Iris pigment epithelial cell (primary cell): ENCODE measurements around the gene TRAPPC3L.
"Not testable (repeated sequence)": the region's sequence is repeated elsewhere in the genome, so short reads cannot be mapped to it uniquely, and the experiment has no call there.

Source experiments
- DNase-seq: peaks from one replicate; pipeline ENCODE4 v3.0.0-alpha.2; 2011; ENCODE audit warnings: low read depth

The TRAPPC3L gene

DNA sequence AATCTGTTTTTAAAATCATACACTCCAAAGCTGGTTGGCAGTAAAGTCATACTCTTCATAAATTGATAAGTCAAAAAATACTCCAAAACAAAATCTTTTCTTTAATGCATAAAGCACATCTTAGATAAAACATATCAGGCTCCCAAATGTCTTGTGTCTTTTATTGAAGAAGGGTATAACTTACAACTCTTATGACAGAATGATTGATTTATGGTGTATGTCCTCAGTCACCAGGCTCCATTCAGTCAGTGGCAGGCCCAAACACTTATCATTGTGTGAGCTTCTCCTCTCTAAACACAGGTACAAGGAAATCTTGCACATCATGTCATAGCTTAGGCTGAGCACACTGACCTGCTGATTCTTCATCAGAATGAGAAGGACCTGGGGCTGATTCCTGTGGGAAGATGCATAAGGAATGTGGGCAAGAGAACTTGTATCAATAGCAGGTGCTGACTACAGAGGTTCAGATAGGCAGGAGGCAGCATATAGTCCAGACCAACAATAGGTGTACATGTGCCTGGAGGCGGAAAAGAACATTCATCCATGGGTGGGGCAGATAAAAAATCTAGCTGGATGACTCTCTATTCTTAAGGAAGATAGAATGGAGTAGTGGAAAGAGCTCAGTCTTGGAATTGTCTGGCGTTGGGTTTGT, 32.1 kb downstream of the TRAPPC3L start:
- no peak for DNase-seq

GRCh38 chr6:116512734-116513133, 32.8 kb downstream of the TRAPPC3L start:
- no peak for DNase-seq

DNA sequence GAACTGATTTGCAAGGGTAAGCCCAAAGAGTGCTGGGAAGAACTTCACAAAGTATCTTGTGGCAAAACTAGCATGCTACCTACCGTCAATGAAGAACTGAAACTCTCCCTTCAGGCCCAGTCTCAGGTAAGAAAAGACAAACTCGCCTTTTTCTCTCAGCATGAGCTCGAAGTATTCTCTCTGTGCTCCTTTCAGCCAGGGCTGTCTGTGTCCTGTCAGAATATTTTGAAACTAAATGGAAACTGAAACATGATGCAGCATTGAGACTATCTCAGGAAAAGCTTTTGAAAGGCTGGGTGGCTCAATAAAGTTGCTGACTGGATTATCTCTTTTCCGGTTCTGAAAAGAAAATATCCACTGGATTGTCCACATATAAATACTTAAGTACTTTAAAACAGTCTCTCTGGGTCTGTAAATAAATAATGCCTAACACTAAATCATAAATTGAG, 33.3 kb downstream of the TRAPPC3L start:
- DNase-seq: peak; percentile 60

DNA sequence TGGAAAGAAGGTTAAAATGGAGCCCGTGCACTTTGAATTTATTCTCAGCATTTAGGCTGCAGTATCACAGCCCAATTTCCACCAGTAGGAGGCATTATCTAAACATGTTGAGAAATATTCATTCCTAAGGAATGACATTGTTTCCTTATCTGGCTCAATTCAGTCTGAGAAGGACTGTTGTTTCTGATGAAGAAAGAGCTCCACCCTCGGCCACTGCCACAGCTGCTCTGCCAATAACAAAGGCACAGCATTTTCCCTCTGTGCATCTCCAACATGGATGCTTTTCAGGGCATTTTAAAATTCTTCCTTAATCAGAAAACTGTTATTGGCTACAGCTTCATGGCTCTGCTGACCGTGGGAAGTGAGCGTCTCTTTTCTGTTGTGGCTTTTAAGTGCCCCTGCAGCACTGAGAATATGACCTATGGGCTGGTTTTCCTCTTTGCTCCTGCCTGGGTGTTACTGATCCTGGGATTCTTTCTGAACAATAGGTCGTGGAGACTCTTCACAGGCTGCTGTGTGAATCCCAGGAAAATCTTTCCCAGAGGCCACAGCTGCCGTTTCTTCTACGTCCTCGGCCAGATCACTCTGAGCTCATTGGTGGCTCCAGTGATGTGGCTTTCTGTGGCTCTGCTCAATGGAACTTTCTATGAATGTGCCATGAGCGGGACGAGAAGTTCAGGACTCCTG, 33.9 kb downstream of the TRAPPC3L start, which contains the start of gene CALHM5:
TSS of gene CALHM5 (plus strand) at position 216 of the 687 bp plus-strand sequence. CDS start at position 274, 58 bp downstream.
- peak; percentile 92 for DNase-seq

GRCh38 chr6:116508527-116508926, 37.0 kb downstream of the TRAPPC3L start:
- no peak for DNase-seq

GRCh38 chr6:116507324-116507723, 38.2 kb downstream of the TRAPPC3L start:
- DNase-seq: peak; percentile 82

DNA sequence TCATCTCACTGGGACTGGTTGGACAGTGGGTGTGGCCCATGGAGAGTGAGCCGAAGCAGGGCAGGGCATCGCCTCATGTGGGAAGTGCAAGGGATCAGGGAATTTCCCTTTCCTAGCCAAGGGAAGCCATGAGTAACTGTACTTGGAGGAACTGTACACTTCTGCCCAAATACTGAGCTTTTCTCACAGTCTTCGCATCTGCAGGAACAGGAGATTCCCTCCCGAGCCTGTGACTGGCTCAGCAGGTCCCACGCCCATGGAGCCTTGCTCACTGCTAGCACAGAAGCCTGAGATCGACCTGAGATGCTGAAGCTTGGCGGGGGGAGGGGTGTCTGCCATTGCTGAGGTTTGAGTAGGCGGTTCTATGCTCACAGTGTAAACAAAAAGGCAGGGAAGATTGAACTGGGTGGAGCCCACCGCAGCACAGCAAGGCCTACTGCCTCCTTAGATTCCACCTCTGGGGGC, 44.5 kb downstream of the TRAPPC3L start:
- DNase-seq: peak; percentile 14

DNA sequence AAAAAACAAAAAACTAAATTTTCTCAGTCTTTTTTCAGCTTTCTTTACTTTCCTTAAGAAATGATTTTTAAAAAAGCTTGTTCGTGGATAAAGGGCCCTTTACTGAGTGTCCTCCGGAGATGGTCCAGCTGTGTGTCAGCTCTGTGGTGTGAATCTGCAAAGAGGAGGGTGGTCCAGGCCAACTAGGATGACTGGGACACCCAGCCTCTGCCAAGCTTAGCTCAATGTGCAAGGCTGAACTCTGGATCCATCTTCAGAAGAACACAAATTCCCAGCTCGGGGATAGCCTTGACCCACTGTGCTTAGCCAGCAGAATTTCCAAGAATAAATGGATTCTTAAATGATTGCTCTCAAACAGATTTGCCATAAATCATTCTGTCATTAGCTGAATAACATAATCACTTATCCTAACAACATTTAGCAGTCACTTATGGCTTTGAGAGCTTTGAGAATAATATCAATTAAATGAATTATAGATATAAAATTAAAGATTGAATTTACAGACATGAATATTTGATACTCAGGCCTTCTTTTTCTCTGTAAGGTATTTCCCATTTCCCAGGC, 48.3 kb downstream of the TRAPPC3L start:
- DNase-seq: no peak

DNA sequence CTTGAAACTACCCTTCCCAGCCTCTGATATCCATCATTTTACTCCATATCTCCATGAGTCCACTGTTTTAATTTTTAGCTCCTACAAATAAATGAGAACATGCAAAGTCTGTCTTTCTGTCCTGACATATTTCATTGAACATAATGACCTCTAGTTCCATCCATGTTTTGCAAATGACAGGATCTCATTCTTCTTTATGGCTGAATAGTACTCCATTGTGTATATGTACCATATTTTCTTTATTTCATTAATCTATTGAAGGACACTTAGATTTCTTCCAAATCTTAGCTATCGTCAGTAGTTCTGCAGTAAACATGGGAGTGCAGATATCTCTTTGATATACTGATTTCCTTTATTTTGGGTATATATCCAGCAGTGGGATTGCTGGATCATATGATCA, 50.3 kb downstream of the TRAPPC3L start:
- not testable (repeated sequence) for DNase-seq

- no peak for DNase-seq
These were observed 53.0 kb downstream of the TRAPPC3L start for GRCh38 chr6:116492331-116493067.

DNA sequence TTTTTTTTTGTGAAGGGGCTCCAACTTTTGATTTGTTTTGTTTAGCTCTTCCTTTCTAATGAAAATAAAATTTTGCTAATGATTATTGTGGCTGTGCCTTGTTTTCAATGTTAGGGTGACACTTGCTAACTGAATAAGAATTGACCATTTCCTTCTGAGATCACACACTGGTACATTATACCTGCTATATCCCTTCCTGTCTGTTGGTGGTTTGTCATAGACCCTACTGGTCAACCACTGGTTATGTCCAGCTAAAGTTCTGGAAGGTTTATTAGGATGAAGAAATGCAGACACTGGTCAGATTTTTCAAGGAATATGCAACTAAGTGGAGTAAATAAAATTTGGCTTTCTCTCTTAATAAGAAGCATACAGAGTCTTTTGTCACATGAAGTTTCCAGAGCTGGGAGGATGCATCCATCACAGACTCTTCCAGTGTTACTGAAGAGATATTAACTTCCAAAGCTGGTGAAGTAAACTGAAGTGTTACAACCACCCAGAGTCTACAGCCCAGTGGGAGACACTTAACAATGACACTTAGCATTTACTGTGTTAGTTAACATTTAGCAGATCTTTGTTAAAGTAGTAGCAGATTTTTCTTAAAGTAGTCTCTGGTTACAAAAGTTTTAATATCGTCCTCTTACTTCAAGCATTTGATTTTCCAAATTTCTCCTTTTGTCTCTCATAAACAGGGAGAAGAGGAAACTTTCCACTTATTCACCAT, 53.7 kb downstream of the TRAPPC3L start:
- no peak for DNase-seq

GRCh38 chr6:116485559-116486184, 59.8 kb downstream of the TRAPPC3L start:
- no peak for DNase-seq

DNA sequence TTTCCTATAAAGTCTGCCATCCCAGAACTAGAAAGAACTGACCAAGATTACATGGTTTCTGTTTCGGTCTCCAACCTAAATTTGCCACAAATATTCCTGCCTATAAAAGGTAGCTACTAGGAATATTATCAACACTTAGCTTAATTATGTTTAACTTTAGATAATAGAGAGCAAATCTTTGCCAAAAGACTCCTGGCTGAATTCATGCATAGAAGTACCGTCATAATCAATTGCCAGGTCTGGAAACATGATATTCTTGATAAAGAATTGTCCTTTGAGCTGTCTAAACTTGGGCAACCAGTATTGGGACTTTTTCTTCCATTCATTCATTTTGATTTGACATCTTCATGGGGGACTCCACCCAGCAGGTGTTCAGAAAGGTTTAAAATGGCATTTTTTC, 61.9 kb downstream of the TRAPPC3L start:
- no peak for DNase-seq

GRCh38 chr6:116482780-116483179, 62.7 kb downstream of the TRAPPC3L start:
- DNase-seq: no peak

DNA sequence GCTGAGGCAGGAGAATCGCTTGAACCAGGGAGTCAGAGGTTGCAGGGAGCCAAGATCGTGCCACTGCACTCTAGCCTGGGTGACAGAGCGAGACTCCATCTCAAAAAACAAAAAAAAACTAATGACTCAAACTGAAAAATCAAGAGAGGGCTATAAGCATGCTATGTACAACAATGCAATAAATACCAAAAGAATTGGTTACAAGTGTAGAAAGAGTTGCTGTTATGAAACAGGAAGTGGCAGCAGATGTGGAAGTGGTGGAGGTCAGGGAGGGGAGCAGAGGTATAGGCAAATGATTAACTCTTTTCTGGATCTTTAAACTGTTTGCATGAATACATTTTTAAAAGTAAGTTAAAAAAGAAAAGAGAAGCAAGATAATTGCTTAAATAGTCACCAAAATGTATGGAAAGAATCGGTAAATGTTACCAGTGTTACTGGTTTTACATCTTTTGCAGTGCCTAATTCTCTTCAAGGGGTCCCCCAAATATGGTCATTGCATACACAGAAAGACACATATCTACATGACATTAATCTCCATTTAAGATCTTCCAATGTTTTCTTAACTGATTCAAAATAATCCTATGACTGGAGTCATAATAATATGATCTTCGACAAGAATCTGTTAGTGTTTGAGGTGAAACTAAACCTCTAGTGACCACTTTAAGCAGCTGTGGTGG, 69.3 kb downstream of the TRAPPC3L start:
- DNase-seq: peak; percentile 40

DNA sequence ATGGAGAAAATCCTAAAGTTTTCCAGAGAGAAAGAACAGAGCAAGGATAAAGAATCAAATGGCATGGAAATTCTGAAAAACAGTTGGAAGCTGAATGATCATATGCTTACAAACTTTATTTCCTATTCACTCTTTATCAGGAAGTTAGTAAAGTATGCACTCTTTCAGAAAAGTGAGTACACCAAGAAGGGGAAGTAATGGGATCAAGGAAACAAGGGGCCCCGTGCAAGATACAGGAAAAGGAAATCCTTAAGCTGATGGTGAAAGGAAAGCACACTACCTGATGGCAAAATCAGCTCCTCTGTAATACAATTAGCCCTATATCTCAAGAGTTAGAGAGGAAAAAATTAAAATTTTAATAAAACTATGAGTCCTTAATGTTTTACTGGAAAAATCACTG, 70.3 kb downstream of the TRAPPC3L start:
- DNase-seq: no peak

GRCh38 chr6:116472706-116473105, 72.8 kb downstream of the TRAPPC3L start:
- no peak for DNase-seq

DNA sequence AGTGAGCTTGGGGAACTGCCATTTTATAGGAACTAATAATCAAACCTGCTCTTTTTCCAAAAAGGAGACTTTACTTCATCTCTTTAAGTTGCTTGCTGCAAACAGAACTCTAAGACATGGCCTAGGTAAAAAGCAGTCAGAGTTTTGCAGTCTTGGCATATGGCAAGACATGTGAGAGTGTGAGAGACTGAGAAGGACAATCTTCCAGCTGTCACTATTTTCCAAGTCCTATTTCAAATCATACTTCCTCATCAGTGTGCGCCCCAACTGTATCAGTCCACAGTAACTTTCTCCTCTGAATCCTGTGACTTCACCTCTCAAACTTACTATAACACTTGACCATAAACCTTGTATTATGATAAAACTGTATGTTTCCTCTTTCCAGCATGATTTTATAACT, 74.0 kb downstream of the TRAPPC3L start:
- DNase-seq: no peak

DNA sequence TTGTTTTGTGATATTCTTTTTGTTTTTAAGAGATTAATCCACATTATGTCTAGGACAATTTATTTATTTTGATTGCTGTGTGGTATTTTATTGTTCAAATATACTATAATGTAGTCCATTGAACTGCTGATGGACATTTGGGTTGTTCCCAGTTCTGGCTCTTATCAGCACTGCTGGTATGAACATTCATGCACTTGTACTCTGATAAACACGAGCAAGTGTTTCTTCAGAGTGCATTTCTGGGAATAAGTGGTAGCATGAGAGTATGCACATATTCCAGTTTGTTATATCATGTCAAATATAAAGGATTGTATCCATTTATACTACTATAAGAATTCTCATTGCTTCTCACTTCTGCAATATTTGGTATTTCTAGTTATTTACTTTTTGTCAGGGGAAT, 77.2 kb downstream of the TRAPPC3L start:
- DNase-seq: no peak

- DNase-seq: no peak
These were observed 78.0 kb downstream of the TRAPPC3L start for GRCh38 chr6:116467514-116467913.

DNA sequence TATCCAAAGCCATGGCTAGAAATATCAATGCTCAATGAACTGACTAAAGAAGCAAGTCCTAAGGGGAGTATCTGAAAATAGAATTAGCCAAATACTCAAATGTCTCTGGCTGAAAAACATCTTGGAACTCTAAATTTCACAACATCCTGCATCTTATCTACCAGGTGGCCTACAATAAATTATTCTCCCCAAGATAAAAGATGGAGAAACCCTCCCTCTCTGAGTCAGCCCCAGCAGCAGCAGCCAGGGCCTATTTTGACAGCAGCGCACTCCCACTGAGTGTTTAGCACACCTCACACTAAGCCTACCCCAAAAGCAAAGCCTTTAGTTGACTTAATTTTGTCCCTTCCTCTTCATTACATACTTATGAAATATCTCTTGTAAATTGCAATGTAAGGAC, 78.4 kb downstream of the TRAPPC3L start:
- no peak for DNase-seq
